Epithelial cell of esophagus (primary cell): ENCODE results near the gene CDK5RAP1.
A peak's percentile ranks its signal among the peaks of the same experiment; 100 is the strongest.

Experiments used
- DNase-seq: peaks from one replicate; pipeline ENCODE4 v3.0.0; 2010; ENCODE audit warnings: low read depth
- H3K4me3 ChIP-seq: 2 replicates; pipeline ENCODE4 v1.5.1; 2011; ENCODE audit warnings: mild to moderate bottlenecking, low read length, control low read depth
- CTCF ChIP-seq: IDR thresholded peaks from 2 replicates; pipeline ENCODE4 v1.5.1; 2011; ENCODE audit warnings: low read depth, mild to moderate bottlenecking, low read length, control low read depth, inconsistent platforms; ENCODE audit not compliant: insufficient read depth; ENCODE audit errors: missing control alignments

The CDK5RAP1 gene

GRCh38 chr20:33408313-33408712 is 7.0 kb upstream of the CDK5RAP1 start:
- DNase-seq, result no peak
- TF ChIP-seq CTCF, result no peak
- H3K4me3 ChIP-seq, result no peak overlapping the region

DNA sequence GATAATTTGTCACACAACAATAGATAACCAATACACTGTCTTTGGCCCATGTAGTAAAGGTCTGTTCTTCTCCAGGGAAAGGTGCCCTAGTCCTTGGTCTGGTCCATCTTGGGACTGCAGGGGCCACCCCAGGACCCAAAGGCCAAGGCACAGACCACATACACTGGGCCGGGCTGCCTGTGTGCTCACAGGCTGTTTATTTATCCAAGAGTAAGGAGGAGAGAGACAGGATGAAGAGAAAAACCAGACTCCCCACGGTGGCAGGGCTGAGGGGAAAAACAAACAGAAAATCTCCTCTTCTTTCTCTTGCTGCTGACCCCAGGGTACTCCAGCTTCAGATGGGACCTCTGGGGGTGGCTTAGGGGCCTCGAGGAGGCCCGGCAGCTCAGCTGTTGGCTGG is 6.5 kb upstream of the CDK5RAP1 start:
- no peak overlapping the region for H3K4me3 ChIP-seq
- no peak for TF ChIP-seq CTCF
- DNase-seq, result no peak

DNA sequence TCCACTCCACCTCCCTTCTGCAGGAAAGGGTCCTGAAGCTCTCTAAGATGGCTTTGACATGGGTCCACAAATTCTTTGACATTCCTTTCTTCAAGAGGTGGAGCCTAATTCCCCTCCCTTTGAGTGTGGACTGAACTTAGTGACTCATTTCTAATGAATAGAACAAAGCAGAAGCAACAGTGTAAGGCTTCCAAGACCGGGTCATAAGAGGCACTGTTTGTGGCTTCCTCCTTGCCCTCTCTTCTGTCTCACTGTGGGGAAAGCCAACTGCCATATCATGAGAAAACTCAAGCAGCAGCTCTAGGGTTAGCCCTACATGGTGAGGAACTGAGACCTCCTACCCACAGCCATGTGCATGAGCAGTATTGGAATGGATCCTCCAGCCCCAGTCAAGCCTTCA is 5.9 kb upstream of the CDK5RAP1 start:
- no peak for TF ChIP-seq CTCF
- no peak overlapping the region for H3K4me3 ChIP-seq
- peak; percentile 12 for DNase-seq

DNA sequence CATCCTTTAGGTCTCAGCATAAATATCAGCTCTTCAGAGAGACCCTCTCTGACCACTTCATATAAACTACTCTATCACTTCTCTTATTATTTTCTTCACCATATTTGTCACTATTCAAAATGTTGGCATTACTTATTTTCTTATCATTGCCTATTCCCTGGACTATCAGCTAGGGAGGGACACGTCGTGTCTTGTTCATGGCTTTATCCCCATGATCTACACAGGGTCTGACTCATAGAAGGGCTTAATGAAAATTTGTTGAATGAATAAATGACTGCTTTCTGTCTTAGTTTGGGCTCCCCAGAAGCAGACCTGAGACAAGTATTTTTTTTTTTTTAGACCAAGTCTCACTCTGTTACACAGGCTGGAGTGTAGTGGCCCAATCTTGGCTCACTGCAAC is 3.0 kb upstream of the CDK5RAP1 start:
- no peak overlapping the region for H3K4me3 ChIP-seq
- no peak for TF ChIP-seq CTCF
- DNase-seq, result peak; percentile 75

DNA sequence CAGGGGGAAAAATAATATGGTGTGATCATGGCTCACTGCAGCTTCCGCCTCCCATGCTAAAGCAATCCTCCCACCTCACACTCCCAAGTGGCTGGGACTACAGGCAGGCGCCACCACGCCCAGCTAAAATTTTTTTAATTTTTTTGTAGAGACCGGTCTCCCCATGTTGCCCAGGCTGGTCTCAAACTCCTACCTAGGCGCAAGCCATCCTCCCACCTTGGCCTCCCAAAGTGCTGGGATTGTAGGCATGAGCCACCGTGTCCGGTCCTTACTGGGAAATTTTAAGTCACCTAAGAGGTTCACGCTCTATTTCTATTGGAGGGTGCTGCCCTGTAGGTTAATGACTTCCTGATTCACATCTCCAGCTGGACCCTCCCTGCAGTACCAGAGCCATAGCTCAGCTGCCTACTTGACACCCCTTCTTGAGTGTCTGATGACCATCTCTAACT is 626 bp upstream of the CDK5RAP1 start:
- peak; percentile 22 for DNase-seq

DNA sequence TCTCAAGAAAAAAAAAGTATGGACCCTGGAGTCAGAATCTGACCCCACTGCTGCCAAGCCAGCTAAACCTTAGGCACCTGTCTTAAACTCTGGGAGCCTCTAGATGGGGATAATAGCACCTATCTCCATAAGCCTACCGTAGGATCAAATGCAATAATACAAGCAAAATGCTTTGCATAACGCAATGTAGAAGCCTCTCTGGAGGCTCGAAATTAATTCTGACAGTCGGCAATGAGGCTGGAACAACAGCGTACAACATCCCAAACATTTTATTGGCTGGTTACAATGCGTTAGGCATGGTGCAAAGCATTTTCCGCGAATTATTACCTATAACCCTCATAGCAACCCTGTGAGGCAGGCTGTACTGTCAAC is 521 bp downstream of the CDK5RAP1 start:
- DNase-seq, result peak; percentile 50
- TF ChIP-seq CTCF, result peak; percentile 45
- H3K4me3 ChIP-seq, result peak overlapping the region; percentile 99

More for the DNA sequence above, 626 bp upstream of the CDK5RAP1 start:
- H3K4me3 ChIP-seq, result peak overlapping the region; percentile 99
- no peak for TF ChIP-seq CTCF

- DNase-seq, result no peak
- TF ChIP-seq CTCF, result no peak
- peak overlapping the region; percentile 99 for H3K4me3 ChIP-seq
Observed at GRCh38 chr20:33399924-33400323, 1.4 kb downstream of the CDK5RAP1 start.
